GM23338 (cell line): Measurements from ENCODE around the gene EYA3. TPM values are rescaled to one million over a fixed set of nuclear protein-coding genes. Genes with fewer than 3 reads are reported as not detected.

Source experiments
- ATAC-seq: fragments of 200-7000 bp; cut with Tn5 transposase; 3 replicates; pipeline ENCODE4 v1.9.1; 2020
- DNase-seq: peaks from one replicate; pipeline ENCODE4 v3.0.0-alpha.2; 2015; ENCODE audit warnings: low spot score
- H2AFZ ChIP-seq: fragments of 200-600 bp; sonication (generic); 2 replicates; pipeline ENCODE4 v1.8.0; 2016; ENCODE audit warnings: antibody characterized with exemption, mild to moderate bottlenecking, moderate library complexity
- H3F3A ChIP-seq: fragments of 200-600 bp; sonication (generic); replicated peaks from 2 replicates; pipeline ENCODE4 v1.8.0; 2017; ENCODE audit warnings: antibody characterized with exemption, mixed run types, low read depth
- H3K27ac ChIP-seq: fragments of 200-600 bp; sonication (generic); 2 replicates; pipeline ENCODE4 v1.6.1; 2016; ENCODE audit warnings: low read depth
- H3K27me3 ChIP-seq: fragments of 200-600 bp; sonication (generic); 2 replicates; pipeline ENCODE4 v1.8.0; 2016; ENCODE audit warnings: mild to moderate bottlenecking, mixed run types, moderate library complexity; ENCODE audit not compliant: insufficient read depth
- H3K36me3 ChIP-seq: fragments of 200-600 bp; sonication (generic); 2 replicates; pipeline ENCODE4 v1.8.0; 2016; ENCODE audit warnings: mild to moderate bottlenecking; ENCODE audit not compliant: insufficient read depth
- H3K4me1 ChIP-seq: fragments of 200-600 bp; sonication (generic); 2 replicates; pipeline ENCODE4 v1.8.0; 2016; ENCODE audit warnings: mild to moderate bottlenecking, moderate library complexity; ENCODE audit not compliant: insufficient read depth
- H3K4me2 ChIP-seq: fragments of 200-600 bp; sonication (generic); 2 replicates; pipeline ENCODE4 v1.7.1; 2017; ENCODE audit warnings: mixed run types
- H3K4me3 ChIP-seq: fragments of 200-600 bp; sonication (generic); 2 replicates; pipeline ENCODE4 v1.6.1; 2016; ENCODE audit warnings: mixed run types
- H3K79me2 ChIP-seq: fragments of 200-600 bp; sonication (generic); replicated peaks from 2 replicates; pipeline ENCODE4 v1.8.0; 2017; ENCODE audit warnings: mild to moderate bottlenecking; ENCODE audit not compliant: insufficient read depth
- H3K9me2 ChIP-seq: fragments of 200-600 bp; sonication (generic); 2 replicates; pipeline ENCODE4 v1.8.0; 2017; ENCODE audit not compliant: insufficient read depth
- H4K20me1 ChIP-seq: fragments of 200-600 bp; sonication (generic); replicated peaks from 2 replicates; pipeline ENCODE4 v1.8.0; 2017; ENCODE audit warnings: mild to moderate bottlenecking; ENCODE audit not compliant: insufficient read depth
- H3K27ac Mint-ChIP-seq: 2 replicates; pipeline ENCODE4 v1.8.0; 2020; ENCODE audit warnings: inconsistent platforms, mild to moderate bottlenecking, moderate library complexity, mixed read lengths
- H3K27me3 Mint-ChIP-seq: 3 replicates; pipeline ENCODE4 v1.8.0; 2022; ENCODE audit warnings: low read depth, mild to moderate bottlenecking, moderate library complexity, mixed read lengths, inconsistent platforms; ENCODE audit not compliant: insufficient read depth, poor library complexity
- H3K36me3 Mint-ChIP-seq: 3 replicates; pipeline ENCODE4 v1.8.0; 2021; ENCODE audit warnings: low read depth, mild to moderate bottlenecking, inconsistent platforms, moderate library complexity, mixed read lengths
- H3K4me1 Mint-ChIP-seq: 3 replicates; pipeline ENCODE4 v1.8.0; 2020; ENCODE audit warnings: mild to moderate bottlenecking, inconsistent platforms, mixed read lengths
- H3K4me3 Mint-ChIP-seq: 3 replicates; pipeline ENCODE4 v1.8.0; 2021; ENCODE audit warnings: moderate library complexity, mild to moderate bottlenecking, inconsistent platforms, mixed read lengths
- H3K9me3 Mint-ChIP-seq: 3 replicates; pipeline ENCODE4 v1.8.0; 2020; ENCODE audit warnings: moderate library complexity, mild to moderate bottlenecking, inconsistent platforms, mixed read lengths
- EZH2 ChIP-seq: fragments of 200-600 bp; sonication (generic); IDR thresholded peaks from one replicate; pipeline ENCODE4 v1.8.0; 2017; ENCODE audit warnings: antibody characterized with exemption, mild to moderate bottlenecking, low read depth; ENCODE audit not compliant: unreplicated experiment
- EZH2phosphoT487 ChIP-seq: fragments of 200-600 bp; sonication (generic); IDR thresholded peaks from one replicate; pipeline ENCODE4 v1.8.1; 2018; ENCODE audit warnings: antibody characterized with exemption; ENCODE audit not compliant: unreplicated experiment
- NANOG ChIP-seq: IDR thresholded peaks from 2 replicates; pipeline ENCODE4 v1.6.1; 2016; ENCODE audit warnings: antibody characterized with exemption, borderline replicate concordance
- POLR2AphosphoS5 ChIP-seq: IDR thresholded peaks from 2 replicates; pipeline ENCODE4 v1.6.1; 2016; ENCODE audit warnings: antibody characterized with exemption, low read depth
- REST ChIP-seq: IDR thresholded peaks from one replicate; pipeline ENCODE4 v1.6.1; 2018; ENCODE audit warnings: antibody characterized with exemption; ENCODE audit not compliant: unreplicated experiment
- STAT1 ChIP-seq: IDR thresholded peaks from one replicate; pipeline ENCODE4 v1.6.1; 2016; ENCODE audit warnings: antibody characterized with exemption; ENCODE audit not compliant: unreplicated experiment
- ZNF114 ChIP-seq: fragments of 250-450 bp; sonication (Bioruptor Pico); IDR thresholded peaks from 2 replicates; pipeline ENCODE4 v1.5.0; 2020; ENCODE audit warnings: mild to moderate bottlenecking, moderate library complexity
- ZNF331 ChIP-seq: fragments of 250-450 bp; sonication (Bioruptor Pico); IDR thresholded peaks from 2 replicates; pipeline ENCODE4 v1.5.0; 2020; ENCODE audit warnings: low read depth, mild to moderate bottlenecking, moderate library complexity
- polyA plus RNA-seq: library from polyadenylated mRNA; unstranded; fragments of >200 nt; fragmentation: Nextera tagmentation; extraction: Ambion mirVana; gene quantifications from 2 replicates; pipeline ENCODE4 v1.2.1, GENCODE V29; 2016
- total RNA-seq: library from RNA; depleted of rRNA; stranded (reverse); fragments of >200 nt; shearing (Covaris generic); gene quantifications from 2 replicates; pipeline ENCODE4 v1.2.3, GENCODE V29; 2014
- TF ChIP-seq, protein P1 (sequence below), 2 experiments: fragments of 200-600 bp in 1 of 2; sonication (generic) in 1 of 2; conservative IDR thresholded peaks; 2 replicates each; pipeline versions ENCODE4 v1.5.1 to v1.6.1; 2016 to 2017; ENCODE audit warnings: antibody characterized with exemption in 2 of 2, low read depth in 2 of 2, mild to moderate bottlenecking in 2 of 2, moderate library complexity in 1 of 2
- TF ChIP-seq, protein P2 (sequence below): IDR thresholded peaks from 2 replicates; pipeline ENCODE4 v1.6.1; 2016; ENCODE audit warnings: antibody characterized with exemption

Gene EYA3
- total and polyA plus RNA-seq, 2 experiments from 2014 or later: 12.5 to 33.6 TPM

DNA sequence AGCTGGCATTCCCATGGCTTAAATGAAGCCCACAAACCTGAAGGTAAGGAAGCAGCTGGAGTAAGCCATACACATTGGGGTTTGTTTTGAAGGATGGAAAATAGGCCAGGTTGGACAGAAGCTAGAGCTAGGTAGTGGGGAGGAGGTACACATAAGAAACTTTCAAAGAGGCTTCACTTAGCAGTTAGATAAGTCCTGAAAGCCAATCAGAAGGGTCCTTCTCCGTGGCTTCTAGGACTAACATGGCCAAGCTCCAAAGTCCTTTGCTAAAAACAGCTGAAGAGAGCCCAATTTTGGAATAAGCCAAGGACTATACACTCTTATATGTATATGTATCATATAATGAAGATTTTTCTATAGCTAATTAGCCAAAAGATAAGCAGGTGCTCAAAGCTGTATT, 1.8 kb downstream of the EYA3 start:
- Histone ChIP-seq H3K36me3 (no peaks in the 10 kb centered on the region), H2AFZ (no peak overlapping the region), H3K4me3 (peak overlapping the region; percentile 99), H3F3A (0 out of 2 replicates have a peak, but pooled peaks cover 9% of the 10 kb centered on the region), H3K4me1 (peaks cover 7% of the 10 kb centered on the region), H3K4me2 (peak overlapping the region; percentile 96), H4K20me1 (peaks cover 18% of the 10 kb centered on the region), H3K27me3 (no peaks in the 10 kb centered on the region), H3K9me2 (no peaks in the 10 kb centered on the region), H3K79me2 (peaks cover 62% of the 10 kb centered on the region), H3K27ac (no peak overlapping the region)
- Mint-ChIP-seq H3K9me3 (no peaks in the 10 kb centered on the region), H3K27me3 (peaks cover 6% of the 10 kb centered on the region), H3K4me3 (peak overlapping the region; percentile 97), H3K4me1 (peaks cover 9% of the 10 kb centered on the region; the same call in 2 of the 3 replicates), H3K36me3 (no peaks in the 10 kb centered on the region), H3K27ac (no peak overlapping the region)
- TF ChIP-seq, protein P1, sequence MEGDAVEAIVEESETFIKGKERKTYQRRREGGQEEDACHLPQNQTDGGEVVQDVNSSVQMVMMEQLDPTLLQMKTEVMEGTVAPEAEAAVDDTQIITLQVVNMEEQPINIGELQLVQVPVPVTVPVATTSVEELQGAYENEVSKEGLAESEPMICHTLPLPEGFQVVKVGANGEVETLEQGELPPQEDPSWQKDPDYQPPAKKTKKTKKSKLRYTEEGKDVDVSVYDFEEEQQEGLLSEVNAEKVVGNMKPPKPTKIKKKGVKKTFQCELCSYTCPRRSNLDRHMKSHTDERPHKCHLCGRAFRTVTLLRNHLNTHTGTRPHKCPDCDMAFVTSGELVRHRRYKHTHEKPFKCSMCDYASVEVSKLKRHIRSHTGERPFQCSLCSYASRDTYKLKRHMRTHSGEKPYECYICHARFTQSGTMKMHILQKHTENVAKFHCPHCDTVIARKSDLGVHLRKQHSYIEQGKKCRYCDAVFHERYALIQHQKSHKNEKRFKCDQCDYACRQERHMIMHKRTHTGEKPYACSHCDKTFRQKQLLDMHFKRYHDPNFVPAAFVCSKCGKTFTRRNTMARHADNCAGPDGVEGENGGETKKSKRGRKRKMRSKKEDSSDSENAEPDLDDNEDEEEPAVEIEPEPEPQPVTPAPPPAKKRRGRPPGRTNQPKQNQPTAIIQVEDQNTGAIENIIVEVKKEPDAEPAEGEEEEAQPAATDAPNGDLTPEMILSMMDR (conservative IDR thresholded peaks at IDR 0.05; ENCODE audit: low read depth in 2 of 2): no peak
- TF ChIP-seq NANOG: no peak
- TF ChIP-seq EZH2phosphoT487: no peak
- no peak for TF ChIP-seq EZH2
- no peak for TF ChIP-seq STAT1
- no peak for TF ChIP-seq REST
- no peak for TF ChIP-seq POLR2AphosphoS5
- TF ChIP-seq, protein P2, sequence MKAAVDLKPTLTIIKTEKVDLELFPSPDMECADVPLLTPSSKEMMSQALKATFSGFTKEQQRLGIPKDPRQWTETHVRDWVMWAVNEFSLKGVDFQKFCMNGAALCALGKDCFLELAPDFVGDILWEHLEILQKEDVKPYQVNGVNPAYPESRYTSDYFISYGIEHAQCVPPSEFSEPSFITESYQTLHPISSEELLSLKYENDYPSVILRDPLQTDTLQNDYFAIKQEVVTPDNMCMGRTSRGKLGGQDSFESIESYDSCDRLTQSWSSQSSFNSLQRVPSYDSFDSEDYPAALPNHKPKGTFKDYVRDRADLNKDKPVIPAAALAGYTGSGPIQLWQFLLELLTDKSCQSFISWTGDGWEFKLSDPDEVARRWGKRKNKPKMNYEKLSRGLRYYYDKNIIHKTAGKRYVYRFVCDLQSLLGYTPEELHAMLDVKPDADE: no peak
- no peak for TF ChIP-seq ZNF114 (CRISPR knock-in tag)
- no peak for TF ChIP-seq ZNF331 (CRISPR knock-in tag)
- no peak for DNase-seq
- ATAC-seq: no peak
